Sigmoid colon (tissue), 7 donors: Measurements from ENCODE around the gene CAMTA1. TPM values are rescaled to one million over a fixed set of nuclear protein-coding genes. Genes with fewer than 3 reads are reported as not detected.

Experiments
- DNase-seq: peaks from one replicate; pipeline ENCODE4 v3.0.0-alpha.2; 2019
- H3K27ac ChIP-seq, 4 donors: fragments of 200-600 bp; sonication (generic); one replicate each; pipeline ENCODE4 v1.5.1; 2016 to 2019; ENCODE audit warnings: mild to moderate bottlenecking in 1 of 4
- H3K27me3 ChIP-seq, 3 donors: fragments of 200-600 bp; sonication (generic); one replicate each; pipeline ENCODE4 v1.5.1; 2019; ENCODE audit warnings: mild to moderate bottlenecking in 1 of 3
- H3K36me3 ChIP-seq, 4 donors: fragments of 200-600 bp; sonication (generic); one replicate each; pipeline ENCODE4 v1.5.1; 2016 to 2019
- H3K4me1 ChIP-seq, 4 donors: fragments of 200-600 bp; sonication (generic); one replicate each; pipeline ENCODE4 v1.5.1; 2017 to 2019
- H3K4me3 ChIP-seq, 4 donors: fragments of 200-600 bp; sonication (generic); one replicate each; pipeline ENCODE4 v1.5.1; 2017 to 2019; ENCODE audit warnings: mild to moderate bottlenecking in 2 of 4, moderate library complexity in 1 of 4
- H3K9me3 ChIP-seq, 4 donors: fragments of 200-600 bp in 3 of 4; sonication (generic) in 3 of 4; one replicate each; pipeline versions ENCODE4 v1.5.1 to v1.6.1; 2013 to 2019
- CTCF ChIP-seq, 4 experiments: fragments of 450-650 bp in 3 of 4; fragments of 200-600 bp in 1 of 4; IDR thresholded peaks; one replicate each; pipeline ENCODE4 v1.5.1; 2016 to 2019; ENCODE audit warnings: antibody characterized with exemption in 4 of 4, mild to moderate bottlenecking in 3 of 4, moderate library complexity in 2 of 4
- EP300 ChIP-seq, 4 donors: sonication (generic); formaldehyde crosslinking; IDR thresholded peaks; one replicate each; pipeline ENCODE4 v1.6.1; 2017; ENCODE audit warnings: antibody characterized with exemption in 4 of 4
- POLR2A ChIP-seq, 2 donors: fragments of 450-650 bp; IDR thresholded peaks; one replicate each; pipeline ENCODE4 v1.6.1; 2016; ENCODE audit warnings: antibody characterized with exemption in 2 of 2, mild to moderate bottlenecking in 2 of 2, moderate library complexity in 2 of 2
- POLR2AphosphoS5 ChIP-seq, 4 donors: sonication (generic); formaldehyde crosslinking; IDR thresholded peaks; one replicate each; pipeline ENCODE4 v1.6.1; 2017; ENCODE audit warnings: antibody characterized with exemption in 4 of 4
- WGBS, 2 donors: extraction: QIAGEN DNeasy Blood & Tissue Kit; methylation state at CpG; one replicate each; pipeline ENCODE4 v1.1.7; 2013; 5-methylcytosine and 5-hydroxymethylcytosine counted together
- intact Hi-C: fragments of 100-400 bp; cut with DNase I; formaldehyde crosslinking; loops from one replicate; pipeline ENCODE4 v1.15.1; 2023
- polyA plus RNA-seq, 3 donors: library from polyadenylated mRNA; stranded (reverse); fragments of 200-250 nt; gene quantifications; one replicate each; pipeline ENCODE4 v1.2.3, GENCODE V29; 2013
- total RNA-seq, 4 donors: library from RNA; depleted of rRNA; stranded (reverse); fragments of >200 nt; gene quantifications; one replicate each; pipeline ENCODE4 v1.1.0, GENCODE V29; 2016
- donor health status: healthy with polysubstance abuse.
- donor health status: Bipolar disorder and iron deficiency.
- donor health status: healthy.

The CAMTA1 gene
- total and polyA plus RNA-seq, 7 donors: 97.9 to 196 (median 177) TPM

GRCh38 chr1:7011826-7012225, 226.6 kb downstream of the CAMTA1 start:
- Histone ChIP-seq H3K27me3 (no peaks in the 10 kb centered on the region), H3K27ac (no peak overlapping the region)

GRCh38 chr1:7012461-7012924, 227.2 kb downstream of the CAMTA1 start:
- no peaks in the 10 kb centered on the region for H3K27me3 ChIP-seq
- H3K4me1 ChIP-seq: no peaks in the 10 kb centered on the region
- WGBS, 2 donors: 85 to 88% methylated on average over 14 of the region's 14 CpGs
- H3K27ac ChIP-seq: no peak overlapping the region
- H3K4me3 ChIP-seq: no peak overlapping the region
- H3K36me3 ChIP-seq: no peaks in the 10 kb centered on the region
- intact Hi-C loops: no loop called here
- no peak for DNase-seq
- no peaks in the 10 kb centered on the region for H3K9me3 ChIP-seq
- TF ChIP-seq POLR2A (IDR thresholded peaks at IDR 0.05): no peak
- TF ChIP-seq POLR2AphosphoS5 (IDR thresholded peaks at IDR 0.05): no peak
- TF ChIP-seq CTCF (IDR thresholded peaks at IDR 0.05): no peak
- TF ChIP-seq EP300 (IDR thresholded peaks at IDR 0.05): no peak

More at GRCh38 chr1:7011826-7012225, 226.6 kb downstream of the CAMTA1 start:
- Histone ChIP-seq H3K9me3 (no peaks in the 10 kb centered on the region), H3K4me1 (no peaks in the 10 kb centered on the region), H3K36me3 (no peaks in the 10 kb centered on the region), H3K4me3 (no peak overlapping the region)
- DNase-seq: no peak
- WGBS, 2 donors: 80 to 92% methylated on average over 9 of the region's 9 CpGs
- no peak for TF ChIP-seq EP300 (IDR thresholded peaks at IDR 0.05)
- TF ChIP-seq CTCF (IDR thresholded peaks at IDR 0.05): no peak
- no peak for TF ChIP-seq POLR2AphosphoS5 (IDR thresholded peaks at IDR 0.05)
- no peak for TF ChIP-seq POLR2A (IDR thresholded peaks at IDR 0.05)
- intact Hi-C loops: no loop called here

- no peak for DNase-seq
- WGBS, 2 donors: 86 to 90% methylated on average over 18 of the region's 18 CpGs
Observed at GRCh38 chr1:7013833-7014639, 228.8 kb downstream of the CAMTA1 start.

GRCh38 chr1:7014640-7014930, 229.3 kb downstream of the CAMTA1 start:
- H3K4me1 ChIP-seq: no peaks in the 10 kb centered on the region
- H3K4me3 ChIP-seq: no peak overlapping the region
- no peak for DNase-seq
- H3K9me3 ChIP-seq: no peaks in the 10 kb centered on the region
- H3K27me3 ChIP-seq: peaks cover 0 to 6% (median 0%) of the 10 kb centered on the region in 3 donors
- no peak overlapping the region for H3K27ac ChIP-seq
- WGBS, 2 donors: 82 to 83% methylated on average over 8 of the region's 8 CpGs
- no peaks in the 10 kb centered on the region for H3K36me3 ChIP-seq
- TF ChIP-seq POLR2A (IDR thresholded peaks at IDR 0.05): no peak
- no peak for TF ChIP-seq EP300 (IDR thresholded peaks at IDR 0.05)
- no peak for TF ChIP-seq POLR2AphosphoS5 (IDR thresholded peaks at IDR 0.05)
- no peak for TF ChIP-seq CTCF (IDR thresholded peaks at IDR 0.05)
- intact Hi-C loops: no loop called here

More at GRCh38 chr1:7013833-7014639, 228.8 kb downstream of the CAMTA1 start:
- Histone ChIP-seq H3K4me3 (no peak overlapping the region), H3K4me1 (no peaks in the 10 kb centered on the region), H3K36me3 (no peaks in the 10 kb centered on the region), H3K27ac (no peak overlapping the region), H3K9me3 (no peaks in the 10 kb centered on the region), H3K27me3 (peaks cover 0 to 6% (median 0%) of the 10 kb centered on the region in 3 donors)
- no peak for TF ChIP-seq POLR2A (IDR thresholded peaks at IDR 0.05)
- no peak for TF ChIP-seq POLR2AphosphoS5 (IDR thresholded peaks at IDR 0.05)
- TF ChIP-seq CTCF (IDR thresholded peaks at IDR 0.05): no peak
- TF ChIP-seq EP300 (IDR thresholded peaks at IDR 0.05): no peak
- intact Hi-C loops: no loop called here
